Tibial nerve (tissue), 3 donors: ENCODE data around the gene AOPEP.

ENCODE experiments used
- POLR2A ChIP-seq, 2 donors: fragments of 450-650 bp; IDR thresholded peaks; one replicate each; pipeline ENCODE4 v1.6.1; 2017; ENCODE audit warnings: antibody characterized with exemption in 2 of 2, mild to moderate bottlenecking in 2 of 2, moderate library complexity in 2 of 2
- TF ChIP-seq, protein P1 (sequence below), 5 experiments: fragments of 200-600 bp in 3 of 5; fragments of 450-650 bp in 2 of 5; sonication (generic) in 3 of 5; IDR thresholded peaks; one replicate each; pipeline ENCODE4 v1.5.1; 2016 to 2019; ENCODE audit warnings: antibody characterized with exemption in 5 of 5, mild to moderate bottlenecking in 3 of 5, moderate library complexity in 2 of 5

DNA sequence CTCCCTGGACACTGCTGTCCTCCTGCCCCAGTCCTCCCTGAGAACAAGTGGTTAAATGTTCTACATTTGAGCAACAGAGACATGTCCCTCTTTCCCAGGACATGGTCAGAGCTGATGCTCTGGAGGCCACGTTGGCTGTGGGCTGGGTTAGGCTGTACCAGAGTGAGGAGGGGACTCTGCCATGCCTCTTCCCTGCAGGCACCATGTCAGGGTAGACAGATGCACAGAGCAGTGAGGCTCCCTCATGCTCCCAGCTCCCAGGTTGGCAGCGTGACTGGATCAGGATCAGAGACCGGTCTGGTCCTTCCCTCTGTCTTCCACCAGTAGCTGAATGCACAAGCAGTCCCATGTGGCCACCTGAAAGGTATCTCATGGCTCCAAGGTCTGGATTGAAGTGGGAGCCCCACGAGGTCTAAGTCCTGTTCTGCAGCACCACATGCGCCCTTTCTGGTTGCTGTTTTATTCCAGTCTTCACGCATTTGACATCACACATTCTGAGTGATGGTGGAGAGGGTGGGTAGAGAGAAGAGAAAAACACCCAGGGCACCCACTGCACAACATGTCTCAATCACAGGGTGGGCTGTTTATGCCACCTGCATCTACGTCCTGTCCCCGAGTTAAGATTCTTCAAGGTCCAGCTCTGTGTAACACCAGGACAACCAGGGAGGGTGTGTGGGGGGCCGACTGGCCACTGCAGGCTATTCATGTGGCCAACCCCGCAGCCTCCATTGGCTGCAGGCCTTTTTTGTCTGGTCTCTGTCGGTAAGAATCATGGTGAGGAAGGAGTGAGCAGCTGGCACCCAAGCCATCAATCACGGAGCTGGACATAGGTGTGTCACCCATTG is 386.2 kb downstream of the AOPEP start:
- TF ChIP-seq, protein P1, sequence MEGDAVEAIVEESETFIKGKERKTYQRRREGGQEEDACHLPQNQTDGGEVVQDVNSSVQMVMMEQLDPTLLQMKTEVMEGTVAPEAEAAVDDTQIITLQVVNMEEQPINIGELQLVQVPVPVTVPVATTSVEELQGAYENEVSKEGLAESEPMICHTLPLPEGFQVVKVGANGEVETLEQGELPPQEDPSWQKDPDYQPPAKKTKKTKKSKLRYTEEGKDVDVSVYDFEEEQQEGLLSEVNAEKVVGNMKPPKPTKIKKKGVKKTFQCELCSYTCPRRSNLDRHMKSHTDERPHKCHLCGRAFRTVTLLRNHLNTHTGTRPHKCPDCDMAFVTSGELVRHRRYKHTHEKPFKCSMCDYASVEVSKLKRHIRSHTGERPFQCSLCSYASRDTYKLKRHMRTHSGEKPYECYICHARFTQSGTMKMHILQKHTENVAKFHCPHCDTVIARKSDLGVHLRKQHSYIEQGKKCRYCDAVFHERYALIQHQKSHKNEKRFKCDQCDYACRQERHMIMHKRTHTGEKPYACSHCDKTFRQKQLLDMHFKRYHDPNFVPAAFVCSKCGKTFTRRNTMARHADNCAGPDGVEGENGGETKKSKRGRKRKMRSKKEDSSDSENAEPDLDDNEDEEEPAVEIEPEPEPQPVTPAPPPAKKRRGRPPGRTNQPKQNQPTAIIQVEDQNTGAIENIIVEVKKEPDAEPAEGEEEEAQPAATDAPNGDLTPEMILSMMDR (IDR thresholded peaks at IDR 0.05), result no peak
- TF ChIP-seq POLR2A (IDR thresholded peaks at IDR 0.05), result no peak
